Stomach smooth muscle (tissue), 2 donors: ENCODE measurements around the gene LINC01488.

Experiments used
- H3K27ac ChIP-seq: one replicate; pipeline ENCODE4 v1.7.0; 2013; ENCODE audit warnings: mild to moderate bottlenecking, low read length, inconsistent platforms
- H3K27me3 ChIP-seq, 2 donors: one replicate each; pipeline ENCODE4 v1.7.0; 2013; ENCODE audit warnings: low read length in 2 of 2; ENCODE audit not compliant: insufficient read depth in 2 of 2, control insufficient read depth in 1 of 2
- H3K36me3 ChIP-seq, 2 donors: one replicate each; pipeline ENCODE4 v1.7.0; 2013; ENCODE audit warnings: low read length in 2 of 2; ENCODE audit not compliant: control insufficient read depth in 2 of 2, insufficient read depth in 2 of 2
- H3K4me1 ChIP-seq: one replicate; pipeline ENCODE4 v1.7.0; 2013; ENCODE audit warnings: low read length; ENCODE audit not compliant: control insufficient read depth, insufficient read depth
- H3K4me3 ChIP-seq, 2 donors: one replicate each; pipeline ENCODE4 v1.7.0; 2013; ENCODE audit warnings: low read length in 2 of 2
- H3K9ac ChIP-seq, 2 donors: one replicate each; pipeline ENCODE4 v1.7.0; 2013; ENCODE audit warnings: low read length in 2 of 2, mild to moderate bottlenecking in 1 of 2
- H3K9me3 ChIP-seq, 2 donors: one replicate each; pipeline ENCODE4 v1.7.0; 2013; ENCODE audit warnings: low read length in 2 of 2; ENCODE audit not compliant: control insufficient read depth in 2 of 2
- donor health status: healthy.
- donor health status: Pancreatic carcinoma.

The LINC01488 gene

DNA sequence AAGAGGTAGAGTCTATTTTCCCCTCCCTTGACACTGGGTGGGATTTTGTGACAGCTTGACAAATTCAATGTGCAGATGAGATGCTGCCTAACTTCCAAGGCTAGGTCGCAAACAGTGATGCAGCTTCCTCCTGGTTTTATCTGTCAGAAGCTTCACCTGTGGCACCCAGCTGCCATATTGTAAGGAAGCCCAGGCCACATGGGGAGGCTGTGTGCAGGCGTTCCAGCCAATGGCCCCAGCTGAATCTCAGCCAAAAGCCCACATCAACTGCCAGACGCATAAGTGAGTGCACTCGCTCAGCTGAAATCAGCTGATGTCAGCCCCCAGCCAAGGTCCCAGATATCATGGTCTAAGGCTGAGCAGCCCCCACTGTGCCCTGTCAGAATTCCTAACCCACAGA, 24.8 kb upstream of the LINC01488 start:
- H3K4me3 ChIP-seq, result no peak overlapping the region
- H3K9ac ChIP-seq, result no peak overlapping the region
- peaks cover 0 to 2% of the 10 kb centered on the region in 2 donors for H3K27me3 ChIP-seq
- no peak overlapping the region for H3K27ac ChIP-seq
- peaks cover 11 to 16% of the 10 kb centered on the region in 2 donors for H3K9me3 ChIP-seq
- no peaks in the 10 kb centered on the region for H3K36me3 ChIP-seq
- H3K4me1 ChIP-seq, result no peaks in the 10 kb centered on the region

DNA sequence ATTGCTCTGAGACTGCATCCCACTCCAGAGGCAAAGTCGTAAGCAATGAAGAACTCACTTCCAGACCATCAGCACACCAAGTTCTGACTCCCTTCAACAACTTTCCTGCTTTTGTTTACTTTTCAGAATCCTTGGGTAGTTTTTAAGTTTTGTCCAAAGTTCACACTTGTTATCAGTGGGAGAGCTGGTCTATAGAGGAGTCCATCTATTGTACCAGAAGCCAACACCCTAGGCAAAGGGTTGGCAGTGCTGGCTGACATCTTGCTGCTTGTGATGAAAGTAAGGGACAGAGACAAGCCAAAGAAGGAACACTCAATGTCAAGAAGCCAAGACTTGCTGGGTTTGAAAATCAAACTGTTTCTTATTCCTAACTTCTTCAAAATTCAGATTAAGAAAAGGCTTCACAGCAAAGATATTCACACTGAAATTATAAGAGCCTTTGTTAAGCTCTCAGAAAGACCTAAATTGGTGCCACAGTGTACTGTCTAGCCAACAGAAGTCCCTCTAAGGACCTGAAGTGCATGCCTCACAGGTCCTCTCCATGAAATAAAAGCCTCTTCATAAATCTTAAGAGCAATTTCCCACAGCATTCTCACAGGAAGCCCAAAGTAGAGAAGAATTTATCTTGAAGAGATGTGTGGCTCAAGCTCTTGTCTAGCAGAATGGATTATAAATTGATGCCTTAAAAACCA, 21.5 kb upstream of the LINC01488 start:
- no peak overlapping the region for H3K9ac ChIP-seq
- H3K4me1 ChIP-seq, result peaks cover 14% of the 10 kb centered on the region
- no peak overlapping the region for H3K4me3 ChIP-seq
- no peaks in the 10 kb centered on the region for H3K36me3 ChIP-seq
- H3K27ac ChIP-seq, result no peak overlapping the region
- H3K9me3 ChIP-seq, result peaks cover 11 to 16% of the 10 kb centered on the region in 2 donors
- peaks cover 0 to 2% of the 10 kb centered on the region in 2 donors for H3K27me3 ChIP-seq

DNA sequence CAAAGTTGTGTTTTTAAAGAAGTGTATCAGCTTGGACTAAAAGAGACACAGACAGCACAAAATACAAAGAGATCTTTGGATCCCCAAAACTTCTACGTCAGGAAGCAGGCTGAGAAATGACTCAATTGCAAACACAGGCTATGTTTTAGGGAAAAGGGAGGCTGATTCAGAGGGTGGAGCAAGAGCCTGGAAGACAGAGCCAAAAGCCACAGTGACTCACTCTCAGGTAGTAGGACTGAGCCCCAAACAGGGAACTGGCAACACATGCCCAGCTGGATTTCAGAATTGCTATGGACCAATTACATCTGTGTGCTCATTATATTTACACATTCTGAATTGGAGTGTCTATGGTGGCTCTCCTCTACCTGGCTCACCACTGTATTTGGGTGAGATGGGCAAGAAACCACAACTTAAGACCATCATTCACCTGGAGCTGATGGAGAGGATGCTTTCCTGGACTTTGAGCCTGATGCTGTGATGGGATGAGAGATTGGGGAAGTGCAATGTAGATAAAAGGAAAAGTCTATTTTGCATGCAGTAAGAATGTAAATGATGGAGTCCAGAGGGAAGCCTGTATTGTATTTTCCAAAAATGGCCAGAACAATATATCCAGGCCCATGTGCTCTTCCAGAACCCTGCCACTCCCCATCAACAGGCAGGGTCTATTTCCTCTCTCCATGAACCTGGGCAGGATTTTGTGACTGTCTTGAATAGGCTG, 20.8 kb upstream of the LINC01488 start:
- peaks cover 14% of the 10 kb centered on the region for H3K4me1 ChIP-seq
- H3K4me3 ChIP-seq, result no peak overlapping the region
- no peaks in the 10 kb centered on the region for H3K36me3 ChIP-seq
- no peak overlapping the region for H3K9ac ChIP-seq
- H3K27ac ChIP-seq, result no peak overlapping the region
- peaks cover 0 to 2% of the 10 kb centered on the region in 2 donors for H3K27me3 ChIP-seq
- H3K9me3 ChIP-seq, result peaks cover 11 to 16% of the 10 kb centered on the region in 2 donors

DNA sequence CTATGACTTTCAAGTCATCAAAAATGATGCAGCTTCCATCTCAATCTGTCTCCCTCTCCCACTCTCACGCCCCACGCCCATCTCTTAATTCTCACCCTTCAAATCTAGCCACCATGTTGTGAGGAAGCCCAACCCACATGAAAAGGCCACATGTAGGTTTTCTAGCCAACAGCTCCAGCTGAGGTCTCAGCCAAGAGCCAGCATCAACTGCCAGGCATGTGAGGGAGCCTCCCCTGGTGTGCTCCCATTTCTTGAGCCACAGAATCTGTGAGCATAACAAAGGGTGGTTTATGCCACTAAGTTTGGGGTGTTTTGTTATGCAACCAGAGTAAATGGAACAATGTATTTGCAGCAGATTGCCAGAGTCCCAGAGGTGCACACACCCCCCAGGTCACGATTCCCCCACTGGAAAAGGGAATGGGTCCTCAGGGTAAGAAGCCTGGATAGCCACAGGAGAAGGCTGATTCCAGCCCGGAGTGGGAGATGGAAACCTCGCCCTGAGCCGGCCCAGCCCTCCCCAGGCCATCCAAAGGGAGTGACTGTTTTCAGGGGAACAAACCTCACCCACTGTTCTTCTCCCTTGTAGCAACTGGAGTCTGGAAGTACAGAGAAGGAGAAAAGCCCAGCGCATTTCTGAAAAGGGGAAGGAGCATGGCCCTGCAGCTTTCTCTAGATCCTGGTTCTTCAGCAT, 20.0 kb upstream of the LINC01488 start:
- Histone ChIP-seq H3K9ac (no peak overlapping the region), H3K27me3 (peaks cover 0 to 2% of the 10 kb centered on the region in 2 donors), H3K4me1 (peaks cover 14% of the 10 kb centered on the region), H3K27ac (no peak overlapping the region), H3K4me3 (no peak overlapping the region), H3K36me3 (no peaks in the 10 kb centered on the region), H3K9me3 (peaks cover 11 to 16% of the 10 kb centered on the region in 2 donors)

DNA sequence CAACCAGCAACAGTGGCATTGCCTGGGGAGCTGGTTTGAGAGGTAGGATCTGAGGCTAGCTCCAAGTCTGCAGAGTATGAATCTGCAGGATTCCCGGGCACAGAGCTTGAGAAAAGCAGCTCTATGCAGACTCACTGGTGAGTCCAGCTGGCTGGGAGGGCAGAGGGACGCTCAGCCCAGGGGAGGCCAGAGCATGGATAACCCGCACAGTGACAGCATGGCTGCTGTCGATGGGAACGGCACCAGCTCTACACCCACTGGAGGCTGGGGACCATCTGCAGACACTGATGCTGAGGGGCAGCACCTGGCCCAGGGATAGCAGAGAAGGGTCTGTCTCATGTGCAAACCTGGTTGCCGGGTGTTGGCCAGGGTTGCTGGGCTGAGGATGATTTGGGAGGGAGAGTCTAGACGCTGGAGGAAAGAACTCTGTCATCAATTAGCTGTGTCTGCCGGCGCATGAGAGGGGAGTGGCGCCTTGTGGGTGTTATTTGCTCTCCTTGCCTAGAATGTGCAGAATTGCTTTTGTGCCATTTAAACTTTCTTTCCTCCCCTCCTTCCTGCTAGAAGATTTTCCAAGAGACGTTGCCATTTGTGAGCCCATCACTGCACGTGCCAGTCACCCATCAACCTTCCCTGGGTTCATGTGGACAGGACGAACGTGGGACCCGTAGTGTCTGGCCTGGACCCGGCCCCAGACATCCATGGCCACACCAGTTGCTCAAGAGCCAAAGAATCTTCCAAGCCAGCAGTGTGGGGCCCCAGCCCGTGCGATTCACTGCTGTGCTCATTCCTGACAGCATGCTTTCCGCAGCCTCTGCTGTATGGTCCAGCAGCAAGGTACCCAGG, 19.1 kb upstream of the LINC01488 start:
- Histone ChIP-seq H3K27me3 (peaks cover 0 to 2% of the 10 kb centered on the region in 2 donors), H3K27ac (no peak overlapping the region), H3K4me3 (peak overlapping the region in 1 of 2 donors; percentile 22), H3K9ac (no peak overlapping the region), H3K36me3 (no peaks in the 10 kb centered on the region), H3K9me3 (peaks cover 9% of the 10 kb centered on the region in 2 donors), H3K4me1 (peaks cover 14% of the 10 kb centered on the region)

DNA sequence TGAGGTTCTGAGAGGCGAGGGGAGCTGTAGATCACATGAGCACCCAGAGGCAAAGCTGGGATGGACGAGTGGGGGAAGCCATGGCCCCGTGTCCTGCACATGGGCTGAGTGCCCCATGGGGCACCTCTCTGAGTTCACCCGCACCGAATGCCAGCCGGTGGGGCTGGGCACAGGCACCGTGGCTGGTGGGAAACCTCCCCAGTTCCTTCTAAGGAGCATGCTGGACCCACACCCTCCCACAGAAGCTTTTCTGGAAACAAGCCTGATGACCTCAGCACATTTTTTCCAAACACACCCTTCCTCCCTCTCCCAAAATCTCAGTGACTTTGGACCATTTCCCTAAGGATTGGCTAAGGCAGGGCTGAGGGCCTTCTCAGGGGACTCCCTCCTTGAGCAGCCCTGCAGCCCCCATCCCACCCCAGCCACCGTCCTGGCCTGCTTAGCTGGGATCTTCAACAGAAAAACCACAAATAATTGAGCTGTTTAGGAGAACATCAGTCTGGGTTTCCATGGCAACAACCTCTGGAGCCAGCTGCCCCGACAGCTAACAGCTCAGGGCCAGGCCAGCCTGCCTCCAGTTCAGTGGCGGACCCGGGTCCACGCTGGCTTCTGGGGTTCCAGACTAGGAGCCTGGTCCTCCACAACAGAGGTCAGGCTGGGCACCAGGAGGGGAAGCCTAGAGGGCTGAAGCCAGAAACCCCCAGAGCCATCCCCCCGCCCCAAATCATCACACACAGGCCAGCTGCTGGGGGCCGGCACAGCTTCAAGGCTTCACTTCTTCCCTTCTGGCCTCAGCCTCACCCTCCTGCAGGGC, 18.1 kb upstream of the LINC01488 start:
- Histone ChIP-seq H3K9me3 (peaks cover 9% of the 10 kb centered on the region in 2 donors), H3K27me3 (peaks cover 0 to 2% of the 10 kb centered on the region in 2 donors), H3K27ac (no peak overlapping the region), H3K4me3 (peak overlapping the region in 1 of 2 donors; percentile 22), H3K36me3 (no peaks in the 10 kb centered on the region), H3K4me1 (peaks cover 14% of the 10 kb centered on the region), H3K9ac (no peak overlapping the region)

DNA sequence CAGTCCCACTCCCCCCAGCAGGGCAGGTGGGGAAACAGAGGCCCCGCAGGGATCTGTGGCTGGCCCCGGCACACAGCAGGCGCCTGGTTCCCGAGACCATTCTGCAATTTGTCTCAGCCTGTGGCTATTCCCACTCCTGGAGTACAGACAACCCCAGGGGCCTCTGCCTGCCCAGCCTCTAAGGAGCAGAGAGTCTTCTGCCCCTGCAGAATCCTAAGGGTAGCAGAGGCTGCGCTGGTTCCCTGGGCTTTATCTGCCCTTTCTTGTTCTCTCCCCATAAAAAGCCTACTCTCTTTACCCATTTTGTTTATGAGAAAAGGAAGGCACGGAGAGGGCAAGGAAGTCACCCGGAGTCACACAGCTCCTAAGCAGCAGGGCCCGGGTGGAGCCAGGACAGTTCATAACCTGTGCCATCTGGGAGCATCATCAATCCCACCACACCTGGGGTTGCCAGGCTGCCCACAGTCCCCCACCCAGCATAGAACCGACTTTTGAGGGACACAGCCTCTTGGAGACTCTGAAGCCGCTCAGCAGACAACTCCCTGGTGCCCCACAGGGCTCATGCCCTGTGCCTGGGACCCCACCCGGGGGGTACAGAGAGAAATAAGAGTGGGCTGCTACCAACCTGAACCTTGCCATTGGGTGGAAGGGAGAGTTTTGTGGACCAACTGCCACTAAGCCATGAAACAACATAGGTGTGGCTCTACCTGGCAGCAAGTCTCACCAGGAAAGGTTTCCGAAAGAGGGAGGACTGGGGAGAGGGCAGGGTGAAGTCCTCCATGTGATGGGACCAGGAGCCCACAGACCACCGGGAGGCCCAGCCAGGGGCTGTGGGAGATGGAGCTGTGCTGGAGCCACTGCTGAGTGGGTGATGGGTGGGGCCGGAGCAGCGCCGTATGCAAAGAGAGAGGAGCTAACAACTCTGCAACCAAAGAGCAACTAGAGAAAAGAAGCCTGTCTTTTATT, 17.2 kb upstream of the LINC01488 start:
- no peak overlapping the region for H3K4me3 ChIP-seq
- peaks cover 0 to 2% of the 10 kb centered on the region in 2 donors for H3K27me3 ChIP-seq
- peaks cover 14% of the 10 kb centered on the region for H3K4me1 ChIP-seq
- peaks cover 9% of the 10 kb centered on the region in 2 donors for H3K9me3 ChIP-seq
- H3K9ac ChIP-seq, result no peak overlapping the region
- no peak overlapping the region for H3K27ac ChIP-seq
- no peaks in the 10 kb centered on the region for H3K36me3 ChIP-seq

DNA sequence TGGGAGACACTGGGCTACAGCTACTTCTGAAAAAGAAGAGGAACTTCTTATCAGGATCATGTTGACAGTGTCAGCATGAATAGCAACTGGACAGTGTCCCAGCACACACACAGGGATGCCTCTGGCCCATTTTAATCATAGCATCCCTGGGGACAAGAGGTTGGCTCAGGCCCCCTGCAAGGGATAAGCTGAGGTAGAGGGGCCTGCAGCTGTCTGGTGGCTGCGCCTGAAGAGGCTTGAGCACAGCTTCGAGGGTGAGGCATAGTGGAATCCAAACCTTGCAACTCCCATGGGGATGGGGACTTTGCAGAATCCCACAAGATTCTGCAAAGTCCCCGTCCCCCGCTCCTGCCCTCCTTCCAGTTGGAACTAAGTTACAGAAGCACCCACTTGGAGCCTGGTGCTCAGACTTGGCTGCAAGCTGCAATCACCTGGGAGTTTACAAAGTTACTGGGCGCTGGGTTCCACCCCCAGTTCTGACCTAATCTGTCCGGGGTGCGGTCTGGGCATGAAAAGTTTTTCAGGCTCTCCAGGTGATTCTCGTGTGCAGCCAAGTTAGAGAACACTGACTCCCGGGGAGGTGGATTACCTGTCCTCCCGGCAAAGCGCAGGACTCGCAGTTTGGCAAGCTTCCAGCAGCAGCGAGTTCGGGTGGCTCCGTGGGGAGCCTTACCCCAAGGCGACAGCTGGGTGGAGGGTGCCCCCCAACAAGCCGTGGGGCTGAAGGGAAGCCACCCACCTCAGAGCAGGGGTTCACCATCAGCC, 16.0 kb upstream of the LINC01488 start:
- H3K27ac ChIP-seq, result no peak overlapping the region
- no peak overlapping the region for H3K9ac ChIP-seq
- H3K4me3 ChIP-seq, result no peak overlapping the region
- peaks cover 14% of the 10 kb centered on the region for H3K4me1 ChIP-seq
- H3K36me3 ChIP-seq, result no peaks in the 10 kb centered on the region
- peaks cover 8 to 9% of the 10 kb centered on the region in 2 donors for H3K9me3 ChIP-seq
- H3K27me3 ChIP-seq, result peaks cover 0 to 2% of the 10 kb centered on the region in 2 donors
